ENCODE measurements around the gene MAN2A1.

The MAN2A1 gene

GRCh38 chr5:109681763-109682162 lies 8.0 kb upstream of the MAN2A1 start:
- no peak for DNase-seq (ENCODE audit: low read depth, low spot score)

- no peak for DNase-seq (ENCODE audit: low read depth, low spot score)
Measured at GRCh38 chr5:109682383-109682782, 7.3 kb upstream of the MAN2A1 start.

GRCh38 chr5:109685916-109686315 lies 3.8 kb upstream of the MAN2A1 start:
- DNase-seq (ENCODE audit: low read depth, low spot score) = no peak

GRCh38 chr5:109688630-109688969 lies 1.1 kb upstream of the MAN2A1 start:
- DNase-seq (ENCODE audit: low read depth, low spot score) = no peak

GRCh38 chr5:109688970-109689739 lies 572 bp upstream of the MAN2A1 start:
- DNase-seq (ENCODE audit: low read depth, low spot score) = peak; percentile 47

GRCh38 chr5:109690242-109690974 lies 681 bp downstream of the MAN2A1 start:
- no peak for DNase-seq (ENCODE audit: low read depth, low spot score)

- DNase-seq (ENCODE audit: low read depth, low spot score) = peak; percentile 8
Measured at GRCh38 chr5:109690975-109691574, 1.3 kb downstream of the MAN2A1 start.

- no peak for DNase-seq (ENCODE audit: low read depth, low spot score)
Measured at GRCh38 chr5:109691996-109692395, 2.3 kb downstream of the MAN2A1 start.

GRCh38 chr5:109692852-109693251 lies 3.1 kb downstream of the MAN2A1 start:
- no peak for DNase-seq (ENCODE audit: low read depth, low spot score)

- no peak for DNase-seq (ENCODE audit: low read depth, low spot score)
Measured at GRCh38 chr5:109693535-109694400, 4.0 kb downstream of the MAN2A1 start.

- no peak for DNase-seq (ENCODE audit: low read depth, low spot score)
Measured at GRCh38 chr5:109694451-109694891, 4.7 kb downstream of the MAN2A1 start.

- DNase-seq (ENCODE audit: low read depth, low spot score) = no peak
Measured at GRCh38 chr5:109695005-109695926, 5.5 kb downstream of the MAN2A1 start.

GRCh38 chr5:109697339-109697738 lies 7.6 kb downstream of the MAN2A1 start:
- no peak for DNase-seq (ENCODE audit: low read depth, low spot score)

GRCh38 chr5:109700516-109701153 lies 10.9 kb downstream of the MAN2A1 start:
- DNase-seq (ENCODE audit: low read depth, low spot score) = no peak

- DNase-seq (ENCODE audit: low read depth, low spot score) = no peak
Measured at GRCh38 chr5:109701252-109701651, 11.5 kb downstream of the MAN2A1 start.

GRCh38 chr5:109701792-109702191 lies 12.1 kb downstream of the MAN2A1 start:
- no peak for DNase-seq (ENCODE audit: low read depth, low spot score)

- DNase-seq (ENCODE audit: low read depth, low spot score) = no peak
Measured at GRCh38 chr5:109703166-109703565, 13.4 kb downstream of the MAN2A1 start.

GRCh38 chr5:109703829-109704228 lies 14.1 kb downstream of the MAN2A1 start:
- no peak for DNase-seq (ENCODE audit: low read depth, low spot score)

- no peak for DNase-seq (ENCODE audit: low read depth, low spot score)
Measured at GRCh38 chr5:109704282-109704952, 14.7 kb downstream of the MAN2A1 start.

- DNase-seq (ENCODE audit: low read depth, low spot score) = no peak
Measured at GRCh38 chr5:109705596-109705995, 15.9 kb downstream of the MAN2A1 start.
